Activated CD4-positive, CD25-positive, alpha-beta regulatory T cell (primary cell): ENCODE measurements around the gene PIAS1.

Experiments
- DNase-seq, 4 experiments: peaks; one replicate each; lab custom pipeline; 2025; lab: John Stamatoyannopoulos, UW

The PIAS1 gene

DNA sequence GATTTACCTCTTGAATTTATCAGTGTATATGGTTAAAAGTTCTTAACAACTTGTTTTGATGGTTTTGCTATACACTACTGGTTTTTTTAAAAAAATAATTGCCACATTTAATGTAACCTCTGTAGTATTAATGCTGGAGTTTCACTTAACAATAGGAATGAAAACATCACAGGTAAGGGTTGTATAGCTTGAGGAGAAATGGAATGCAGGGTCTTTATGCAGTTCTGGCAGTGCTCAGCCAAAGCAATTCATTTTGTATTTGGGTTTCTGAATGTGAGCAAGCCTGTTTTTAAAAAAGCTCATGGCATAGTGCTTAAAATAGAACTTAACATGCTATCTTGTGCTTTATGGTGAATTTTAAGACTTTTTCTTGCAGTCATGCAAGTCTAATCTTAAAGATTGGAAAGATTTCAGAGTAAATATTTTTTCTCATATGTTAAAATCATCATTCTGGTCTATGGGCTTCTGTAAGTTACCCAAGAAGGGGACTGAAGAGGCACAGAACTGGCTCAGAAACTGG lies 8.9 kb downstream of the PIAS1 start:
- DNase-seq: no peak

DNA sequence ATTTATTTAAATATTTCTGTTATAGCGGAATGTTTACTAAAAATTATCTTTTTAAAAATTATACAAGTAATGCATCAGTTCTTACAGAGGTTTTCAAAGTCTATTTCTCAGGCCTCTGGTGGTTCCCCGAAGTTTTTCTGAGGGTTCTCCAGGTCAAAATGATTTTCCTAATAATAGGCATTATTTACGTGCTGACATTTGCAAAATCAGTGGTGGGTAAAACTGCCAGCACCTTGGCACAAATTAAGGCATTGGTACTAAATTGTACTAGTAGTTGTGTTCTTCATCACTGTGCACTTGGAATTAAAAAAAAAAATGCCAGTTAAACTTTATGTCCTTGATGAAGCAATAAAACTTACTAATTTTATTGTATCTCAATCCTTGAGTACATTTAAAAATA lies 9.5 kb downstream of the PIAS1 start:
- DNase-seq: no peak

DNA sequence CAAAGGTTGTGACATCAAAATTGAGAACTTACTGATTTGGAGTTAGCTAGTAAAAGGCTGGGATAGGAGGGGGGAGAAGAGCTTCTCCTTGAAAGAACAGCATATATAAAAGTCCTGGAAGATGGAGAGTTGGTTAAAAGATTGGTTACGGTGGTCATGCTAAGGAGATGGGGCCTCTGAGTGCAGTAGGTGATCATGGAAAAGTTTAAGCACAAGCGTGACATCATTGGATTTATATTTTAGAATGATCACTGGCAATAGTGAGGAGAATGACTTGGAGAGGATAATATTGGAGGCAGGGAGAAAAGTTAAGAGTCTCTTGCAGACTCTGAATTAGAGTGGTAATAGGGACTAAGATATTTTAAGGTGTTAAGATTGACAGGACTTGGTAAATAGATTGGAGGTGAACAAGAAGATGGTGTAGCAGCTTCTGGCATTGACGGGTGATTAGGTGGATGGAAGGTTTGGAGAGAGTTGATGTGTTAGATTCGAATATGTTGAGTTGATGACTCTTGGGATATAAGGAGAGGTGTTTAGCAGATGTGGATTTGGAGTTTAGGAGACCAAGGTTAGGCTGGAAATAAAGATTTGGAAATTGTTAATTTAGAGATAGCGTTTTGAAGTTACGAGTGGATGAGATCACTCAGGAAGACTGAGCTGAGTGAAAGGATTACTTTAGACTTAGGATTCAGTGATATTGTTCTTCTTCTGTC lies 19.6 kb downstream of the PIAS1 start:
- DNase-seq: no peak

DNA sequence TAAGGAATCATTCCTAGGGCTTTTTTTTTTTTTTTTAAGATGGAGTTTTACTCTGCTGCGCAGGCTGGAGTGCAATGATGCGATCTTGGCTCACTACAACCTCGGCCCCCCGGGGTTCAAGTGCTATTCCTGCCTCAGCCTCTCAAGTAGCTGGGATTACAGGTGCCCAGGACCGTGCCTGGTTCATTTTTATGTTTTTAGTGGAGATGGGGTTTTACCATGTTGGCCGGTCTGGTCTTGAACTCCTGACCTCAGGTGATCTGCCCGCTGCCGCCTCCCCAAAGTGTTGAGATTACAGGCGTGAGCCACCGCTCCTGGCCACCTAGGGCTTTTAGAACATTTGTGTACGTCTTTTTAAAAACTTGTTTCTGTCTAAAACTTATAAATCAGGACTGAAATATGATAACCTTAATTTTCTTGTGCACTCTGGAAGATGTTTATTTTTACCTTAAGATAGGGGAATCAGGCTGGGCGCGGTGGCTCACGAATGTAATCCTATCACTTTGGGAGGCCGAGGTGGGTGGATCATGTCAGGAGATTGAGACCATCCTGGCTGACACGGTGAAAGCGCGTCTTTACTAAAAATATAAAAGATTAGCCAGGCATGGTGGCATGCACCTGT lies 21.8 kb downstream of the PIAS1 start:
- DNase-seq: no peak

DNA sequence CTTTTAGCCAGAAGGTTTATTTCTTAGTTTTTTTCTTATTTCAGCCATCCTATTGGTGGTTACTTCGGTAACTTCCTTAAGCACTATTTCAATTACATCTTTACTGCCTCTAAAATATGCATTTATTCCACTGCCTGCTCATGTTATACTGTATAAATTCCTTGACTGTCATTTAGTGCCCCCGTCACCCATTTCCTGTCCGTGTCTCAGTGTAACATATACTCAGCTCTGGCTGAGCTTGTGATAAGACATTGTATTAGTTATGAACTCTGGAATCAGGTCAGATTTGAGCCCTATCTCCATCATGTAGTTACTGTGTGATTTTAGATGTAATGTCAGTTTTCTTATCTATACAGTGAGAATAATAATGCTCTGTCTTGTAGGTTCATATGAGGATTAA lies 24.2 kb downstream of the PIAS1 start:
- no peak for DNase-seq

DNA sequence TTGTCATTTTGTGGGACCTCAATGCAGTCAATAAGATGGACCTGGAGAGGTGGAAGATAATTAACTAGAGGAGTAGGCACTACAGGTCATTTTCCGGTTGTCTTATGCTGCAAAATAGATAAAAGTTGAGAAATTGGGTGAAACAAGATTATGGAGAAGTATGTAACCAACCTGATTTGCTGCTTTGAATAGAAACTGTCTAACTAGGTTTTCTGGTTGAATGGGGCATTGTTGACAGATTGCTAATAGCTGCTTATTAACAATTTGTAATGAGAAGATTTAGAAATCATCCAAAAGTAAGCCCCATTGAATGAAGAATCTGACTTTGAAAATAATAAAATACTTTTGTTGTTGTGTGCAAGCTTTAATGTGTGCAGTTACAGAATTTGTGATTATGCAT lies 26.2 kb downstream of the PIAS1 start:
- no peak for DNase-seq

DNA sequence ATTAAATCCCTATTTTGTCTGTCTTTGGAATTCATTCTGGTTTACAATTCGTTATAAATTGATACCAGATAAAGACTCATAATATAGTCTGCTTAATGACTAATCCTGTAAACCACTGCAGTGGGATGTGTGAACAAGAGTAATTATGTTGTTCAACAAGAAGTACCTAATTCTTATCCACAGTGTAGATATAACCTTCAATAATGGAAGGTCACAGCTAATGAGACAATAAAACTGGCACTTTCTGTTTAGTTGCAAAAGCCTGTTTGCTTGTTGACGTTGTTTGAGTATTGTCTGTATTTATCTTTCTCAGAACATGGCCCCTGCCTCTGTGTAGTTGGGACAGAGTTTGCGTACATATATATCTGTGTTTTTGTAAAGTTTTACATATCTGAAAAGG lies 26.7 kb downstream of the PIAS1 start:
- no peak for DNase-seq

DNA sequence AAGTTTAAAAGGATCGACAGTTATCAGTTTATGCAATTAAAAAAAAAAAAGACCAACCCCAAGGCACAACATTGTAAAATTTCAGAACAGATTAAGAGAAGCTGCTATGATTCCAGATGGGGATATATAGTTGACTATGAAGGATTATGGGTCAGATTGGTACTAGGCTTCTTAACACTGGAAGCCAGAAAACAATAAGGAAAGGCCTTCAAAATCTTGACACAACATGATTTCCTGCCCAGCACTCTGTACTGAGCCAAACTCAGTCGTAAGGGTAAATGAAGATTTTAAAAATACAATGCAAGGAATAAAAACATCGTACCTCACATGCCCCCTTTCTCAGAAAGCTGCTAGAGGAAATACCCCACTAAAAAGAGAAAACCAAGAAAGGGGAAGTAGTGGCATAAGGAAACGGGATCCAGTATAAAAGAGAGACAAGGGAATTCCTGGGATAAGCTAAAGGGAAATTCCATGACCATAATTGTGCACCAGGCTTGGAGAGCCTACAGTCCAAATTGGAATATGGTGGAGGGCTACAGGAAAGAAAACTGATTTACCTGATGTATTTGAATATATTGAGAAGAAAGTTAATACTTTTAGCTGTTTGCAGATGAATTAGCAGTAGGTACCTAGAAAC lies 27.9 kb downstream of the PIAS1 start:
- DNase-seq: no peak

DNA sequence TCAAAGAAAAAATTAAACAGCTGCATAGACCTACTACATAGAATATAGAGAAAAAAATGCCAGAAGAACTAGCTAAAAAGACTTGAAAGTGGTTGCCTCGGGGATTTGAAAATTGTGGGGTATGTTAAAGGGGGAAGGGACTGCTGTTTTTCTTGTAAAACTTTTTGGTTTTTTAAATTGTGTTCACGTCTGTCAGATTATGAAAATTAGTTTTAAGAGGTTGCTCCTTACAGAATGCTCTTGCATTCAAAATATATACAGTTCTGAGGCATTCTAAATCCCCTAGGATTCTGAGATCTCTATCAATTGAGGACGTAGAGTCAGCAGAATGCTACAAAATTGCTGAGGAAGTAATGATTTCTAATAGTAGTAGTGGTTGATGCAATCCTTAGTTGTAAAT lies 28.6 kb downstream of the PIAS1 start:
- no peak for DNase-seq

DNA sequence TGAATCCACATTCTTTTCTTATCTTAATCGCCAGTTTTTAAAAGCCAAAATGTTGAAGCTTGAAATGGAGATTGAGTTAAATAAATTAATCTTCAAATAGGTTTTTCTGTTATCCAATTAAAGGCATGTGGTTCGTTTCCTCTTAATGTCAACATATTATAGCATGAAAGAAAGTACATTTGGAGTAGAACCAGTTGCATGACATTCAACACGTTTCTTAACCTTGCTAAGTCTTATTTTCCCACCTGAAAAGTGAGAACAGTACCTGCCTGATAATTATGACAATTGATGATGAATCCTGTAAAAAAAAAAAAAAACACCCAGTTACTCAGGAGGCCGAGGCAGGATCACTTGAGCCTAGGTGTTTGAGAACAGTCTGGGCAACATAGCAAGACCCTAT lies 29.3 kb downstream of the PIAS1 start:
- no peak for DNase-seq

DNA sequence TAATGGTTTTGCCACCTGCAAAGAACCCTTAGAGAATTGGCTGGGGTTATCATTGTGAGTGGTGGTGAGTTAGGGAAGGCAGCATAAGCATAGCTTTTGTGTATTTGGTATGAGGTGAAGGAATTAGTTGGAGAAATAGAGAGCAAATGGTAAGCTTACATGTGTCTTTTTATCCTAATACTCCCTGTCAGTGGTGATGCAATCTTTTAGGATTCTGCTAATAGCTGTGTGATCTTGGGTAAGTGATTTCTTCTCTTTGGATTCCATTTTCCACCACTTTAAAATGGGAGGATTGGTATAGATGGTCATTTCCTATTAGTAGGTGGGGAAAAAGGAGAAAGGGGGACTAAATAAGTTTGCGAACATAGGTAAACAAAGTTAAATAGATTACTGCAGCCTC lies 30.9 kb downstream of the PIAS1 start:
- DNase-seq: no peak

DNA sequence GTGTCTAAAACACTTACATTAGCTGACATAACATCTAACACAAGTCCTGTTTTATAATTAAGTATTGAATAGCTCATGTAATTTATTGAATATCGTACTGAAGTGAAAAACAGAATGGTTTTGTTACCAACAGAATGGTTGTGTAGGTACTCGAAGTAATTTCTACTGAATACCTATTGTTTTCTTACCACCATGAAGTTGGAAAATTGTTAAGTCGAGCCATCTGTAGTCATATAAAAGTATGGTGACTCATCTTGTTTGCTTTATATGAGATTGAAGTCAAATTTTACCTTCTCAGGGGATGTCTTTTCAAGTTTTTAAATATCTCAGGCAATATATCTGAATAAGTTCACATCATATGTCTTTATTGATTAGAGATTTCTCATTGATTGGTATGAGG lies 37.6 kb downstream of the PIAS1 start:
- no peak for DNase-seq

DNA sequence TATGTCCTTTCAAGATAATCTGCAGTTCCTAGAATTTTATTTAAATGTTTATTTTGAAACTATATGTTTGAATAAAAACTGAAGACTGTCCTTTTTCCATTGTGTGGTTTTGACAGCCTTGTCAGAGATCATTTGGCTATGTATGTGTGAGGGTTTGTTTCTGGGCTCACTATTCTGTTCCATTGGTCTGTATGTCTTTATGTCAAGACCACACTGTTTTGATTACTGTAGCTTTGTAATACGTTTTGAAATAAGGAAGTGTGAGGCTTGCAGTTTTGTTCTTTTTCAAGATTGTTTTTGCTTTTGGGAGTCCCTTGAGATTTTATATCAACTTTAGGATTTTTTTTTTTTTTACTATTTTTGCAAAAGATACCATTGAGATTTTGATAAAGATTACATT lies 42.0 kb downstream of the PIAS1 start:
- DNase-seq: no peak

DNA sequence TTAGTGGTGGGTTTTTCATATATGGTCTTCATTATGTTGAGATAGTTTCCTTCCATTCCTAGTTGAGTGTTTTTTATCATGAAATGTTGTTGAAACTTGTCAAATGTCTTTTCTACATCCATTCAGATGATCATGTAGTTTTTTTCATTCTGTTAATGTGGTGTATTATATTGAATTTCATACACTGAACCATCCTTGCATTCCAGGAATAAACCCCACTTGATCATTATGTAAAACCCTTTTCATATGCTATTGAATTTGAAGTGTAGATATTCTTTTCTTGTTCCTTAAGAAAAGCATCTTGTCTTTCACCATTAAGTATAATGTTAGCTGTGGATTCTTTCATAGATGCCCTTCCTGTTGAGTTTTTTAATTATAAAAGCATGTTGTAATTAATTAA lies 42.9 kb downstream of the PIAS1 start:
- no peak for DNase-seq

DNA sequence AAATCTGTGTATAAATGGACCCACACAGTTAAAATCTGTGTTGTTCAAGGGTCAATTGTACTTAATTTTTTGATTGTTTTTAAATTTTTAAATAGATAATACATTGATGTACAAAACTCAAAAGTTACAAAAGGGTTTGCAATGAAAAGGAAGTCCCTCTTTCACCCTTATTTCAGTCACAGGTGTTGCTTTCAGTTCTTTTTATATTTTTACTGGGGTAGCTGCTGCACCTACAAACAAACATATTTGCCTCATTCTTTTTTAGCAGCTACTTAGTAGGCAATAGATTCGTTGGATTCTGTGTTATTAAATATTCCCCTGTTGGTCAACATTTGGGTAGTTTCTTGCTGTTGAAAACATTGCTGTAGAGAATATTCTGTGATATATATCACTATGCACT lies 44.4 kb downstream of the PIAS1 start:
- DNase-seq: no peak

DNA sequence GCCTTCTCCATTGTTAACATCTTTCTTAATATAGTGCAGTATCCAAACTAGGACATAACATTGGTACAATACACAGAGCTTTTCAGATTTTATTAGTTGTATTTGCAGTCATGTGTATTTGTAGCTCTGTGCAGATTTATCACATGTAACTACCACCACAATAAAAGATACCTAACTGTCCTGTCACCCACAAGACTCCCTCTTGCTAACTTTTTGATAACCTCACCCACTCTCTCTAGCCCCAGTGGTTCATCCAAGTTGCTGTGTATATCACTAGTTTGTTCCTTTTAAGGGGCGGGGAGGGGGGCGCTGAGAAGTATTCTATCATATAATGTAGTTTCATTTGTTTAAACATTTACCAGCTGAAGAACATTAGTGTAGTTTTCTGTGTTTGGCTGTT lies 46.1 kb downstream of the PIAS1 start:
- DNase-seq: no peak

DNA sequence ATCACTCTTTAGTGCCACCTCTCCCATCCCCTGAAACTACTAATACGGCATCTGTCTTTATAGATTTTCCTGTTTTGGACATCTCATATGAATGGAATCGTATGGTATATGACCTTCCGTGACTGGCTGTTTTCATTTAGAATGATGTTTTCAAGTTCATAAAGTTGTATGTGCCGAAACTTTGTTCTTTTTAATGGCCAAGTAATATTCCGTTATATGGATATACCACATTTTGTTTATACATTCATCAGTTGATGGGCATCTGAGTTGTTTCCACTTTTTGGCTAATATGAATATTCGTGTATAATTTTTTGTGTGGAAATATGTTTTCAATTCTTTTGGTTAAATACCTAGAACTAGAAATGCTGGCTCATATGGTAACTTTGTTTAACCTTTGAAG lies 49.5 kb downstream of the PIAS1 start:
- DNase-seq: no peak

DNA sequence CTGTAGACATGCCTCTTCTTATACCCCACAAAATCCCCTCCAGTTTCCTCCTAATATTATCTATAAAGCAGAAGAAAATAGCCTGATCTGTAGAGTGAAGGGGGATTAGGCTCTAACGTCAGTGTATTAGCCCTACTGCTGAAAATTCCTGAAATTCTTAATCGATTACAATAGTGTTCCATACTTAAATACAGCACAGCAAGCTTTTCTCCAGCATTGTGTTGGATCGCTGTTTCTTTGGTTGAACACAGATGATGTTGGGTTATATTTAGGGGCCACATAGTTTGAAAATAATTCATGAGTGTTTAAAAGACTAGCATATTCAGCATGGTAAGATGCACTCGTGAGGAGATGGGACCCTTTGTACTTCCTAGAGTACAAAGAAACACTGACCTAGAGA lies 52.5 kb downstream of the PIAS1 start:
- no peak for DNase-seq

DNA sequence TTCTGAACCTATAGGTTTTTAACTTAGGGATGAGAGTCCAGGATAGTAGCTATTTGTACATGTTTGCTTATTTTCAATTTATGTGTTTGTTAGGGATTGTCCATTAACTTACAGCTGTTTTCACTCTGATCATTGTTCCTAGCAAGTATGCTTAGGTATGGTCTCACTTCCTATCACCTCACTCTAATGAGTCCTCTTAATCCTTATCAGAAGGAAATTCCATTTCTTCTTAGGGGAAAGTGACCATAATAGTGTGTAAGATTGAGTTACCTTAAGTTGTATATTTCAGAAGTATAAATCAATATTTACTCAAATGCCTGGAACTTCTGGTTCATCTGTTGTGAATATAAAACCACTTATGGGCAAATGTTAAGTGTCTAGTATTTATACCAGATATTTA lies 53.0 kb downstream of the PIAS1 start:
- no peak for DNase-seq

DNA sequence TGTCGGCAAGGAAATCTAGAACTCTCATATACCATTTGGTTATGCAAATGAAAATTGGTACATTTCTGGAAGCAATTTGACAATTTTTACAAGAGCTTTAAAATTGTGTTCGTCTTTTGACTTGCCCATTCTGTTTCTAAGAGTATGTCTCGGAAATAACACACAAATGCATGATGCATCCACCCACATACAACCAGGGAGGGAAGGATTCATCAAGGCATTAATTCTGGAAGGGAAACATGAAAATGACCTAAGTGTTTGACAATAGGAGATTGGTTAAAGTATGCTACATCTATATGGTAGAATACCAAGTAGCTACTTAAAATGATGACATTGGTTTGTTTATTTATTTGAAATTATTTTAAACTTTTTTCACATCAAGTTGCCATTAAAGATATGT lies 58.6 kb downstream of the PIAS1 start:
- DNase-seq: no peak

DNA sequence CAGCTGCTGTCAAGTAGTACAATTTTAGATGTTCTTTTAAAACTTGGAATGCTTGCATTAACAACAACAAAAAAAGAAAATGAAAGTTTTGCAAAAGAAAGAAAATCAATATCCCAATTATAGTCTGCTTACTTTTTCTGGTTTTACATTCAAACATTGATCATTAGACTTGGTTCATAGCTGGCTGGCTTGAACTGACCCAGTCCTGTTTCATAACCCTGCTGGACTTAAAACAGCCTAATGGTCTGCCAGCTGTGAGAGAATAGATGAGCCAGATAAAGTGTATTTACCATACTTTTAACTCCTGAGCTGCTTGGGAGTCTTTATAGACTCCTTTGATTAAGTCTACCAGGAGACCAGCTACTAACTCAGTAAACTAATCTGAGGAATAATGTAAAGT lies 59.2 kb downstream of the PIAS1 start:
- no peak for DNase-seq

DNA sequence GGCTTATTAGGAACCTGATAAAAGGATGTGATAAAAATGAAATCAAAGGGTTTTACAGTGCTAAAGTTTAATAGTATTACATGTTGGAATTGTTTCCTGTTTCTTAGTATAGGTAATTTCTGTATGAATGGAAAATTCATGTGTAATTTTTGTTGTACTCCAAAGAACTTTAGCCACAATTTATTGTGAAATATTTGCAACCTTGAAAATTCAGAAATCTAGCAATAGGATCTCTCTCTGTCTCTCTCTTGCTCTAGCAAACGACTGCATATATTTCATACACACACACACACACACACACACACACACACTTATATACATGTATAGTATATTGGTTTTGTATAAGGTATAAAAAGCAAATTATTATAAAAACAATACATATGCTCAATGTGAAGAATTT lies 59.6 kb downstream of the PIAS1 start:
- DNase-seq: no peak

DNA sequence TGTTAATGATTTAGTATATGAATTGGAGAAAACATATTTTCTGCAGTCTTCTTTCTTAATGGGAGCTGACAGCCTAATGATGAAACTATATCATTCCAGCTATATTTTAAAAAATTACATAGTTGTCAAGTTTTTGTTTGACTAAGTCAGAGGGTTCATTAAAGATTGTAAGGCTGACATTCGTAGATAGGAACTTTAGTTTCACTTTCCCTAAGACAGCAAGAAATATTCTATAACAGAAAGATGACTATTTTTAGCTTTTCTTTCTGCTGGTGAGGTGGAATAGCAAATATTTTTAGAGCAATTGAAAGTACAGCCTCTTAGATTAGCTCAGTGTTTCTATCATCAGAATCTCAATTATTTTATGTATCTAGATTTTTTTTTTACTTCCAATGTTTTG lies 60.2 kb downstream of the PIAS1 start:
- no peak for DNase-seq

DNA sequence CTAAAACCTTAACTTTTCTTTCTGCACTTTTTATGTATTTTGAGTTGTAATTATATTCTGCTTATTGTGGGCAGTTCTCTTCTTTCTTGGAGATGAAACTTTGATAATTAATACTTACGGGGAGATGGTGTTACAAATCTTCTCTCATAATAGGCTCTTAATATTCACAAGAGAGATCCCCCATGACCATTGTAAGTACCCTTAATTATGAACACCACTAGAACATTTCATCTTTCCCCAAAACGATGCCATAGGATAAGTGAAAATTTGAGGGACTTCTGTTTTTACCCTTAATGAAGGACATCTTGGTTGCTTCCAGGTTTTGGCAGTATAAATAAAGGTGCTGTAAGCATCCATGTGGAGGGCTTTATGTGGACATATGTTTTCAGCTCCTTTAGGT lies 60.7 kb downstream of the PIAS1 start:
- DNase-seq: no peak
